NCI-H2196 (cell line): ENCODE results near the gene CD68.

Source experiments
- DNase-seq: peaks from one replicate; lab custom pipeline; 2025; ENCODE audit not compliant: unreplicated experiment; lab: John Stamatoyannopoulos, UW

Gene CD68

DNA sequence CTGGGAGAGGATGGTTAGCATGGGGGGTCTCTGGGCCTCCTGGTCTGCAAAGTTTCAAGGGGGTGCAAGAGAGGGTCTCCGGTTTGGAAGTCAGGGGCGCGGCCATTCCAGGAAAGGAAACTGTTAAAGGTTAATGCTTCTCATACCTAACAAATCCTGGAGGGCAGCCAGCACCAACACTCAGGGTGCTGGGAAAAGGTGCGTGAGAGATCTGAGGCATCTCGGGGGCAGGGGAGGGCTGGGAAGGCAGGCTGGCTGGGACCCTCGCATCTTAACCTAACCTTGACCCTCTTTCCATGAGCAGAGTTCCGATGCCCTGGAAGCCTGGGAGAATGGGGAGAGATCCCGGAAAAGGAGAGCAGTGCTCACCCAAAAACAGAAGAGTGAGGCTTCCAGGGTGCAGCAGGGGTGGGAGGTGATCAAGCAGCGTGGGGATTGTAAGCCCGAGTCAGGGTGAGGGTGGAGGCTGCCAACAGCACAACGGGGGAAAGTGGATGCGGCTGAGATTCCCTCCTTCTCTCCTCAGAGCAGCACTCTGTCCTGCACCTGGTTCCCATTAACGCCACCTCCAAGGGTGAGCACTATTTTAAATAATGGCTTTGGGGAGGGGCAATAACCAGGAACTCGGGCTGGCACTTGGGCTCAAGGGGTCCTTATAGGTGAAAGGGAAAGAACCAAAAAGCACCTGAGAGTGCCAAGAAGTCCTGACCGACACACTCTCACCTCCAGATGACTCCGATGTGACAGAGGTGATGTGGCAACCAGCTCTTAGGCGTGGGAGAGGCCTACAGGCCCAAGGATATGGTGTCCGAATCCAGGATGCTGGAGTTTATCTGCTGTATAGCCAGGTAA, 19.9 kb upstream of the CD68 start:
- DNase-seq, result no peak

DNA sequence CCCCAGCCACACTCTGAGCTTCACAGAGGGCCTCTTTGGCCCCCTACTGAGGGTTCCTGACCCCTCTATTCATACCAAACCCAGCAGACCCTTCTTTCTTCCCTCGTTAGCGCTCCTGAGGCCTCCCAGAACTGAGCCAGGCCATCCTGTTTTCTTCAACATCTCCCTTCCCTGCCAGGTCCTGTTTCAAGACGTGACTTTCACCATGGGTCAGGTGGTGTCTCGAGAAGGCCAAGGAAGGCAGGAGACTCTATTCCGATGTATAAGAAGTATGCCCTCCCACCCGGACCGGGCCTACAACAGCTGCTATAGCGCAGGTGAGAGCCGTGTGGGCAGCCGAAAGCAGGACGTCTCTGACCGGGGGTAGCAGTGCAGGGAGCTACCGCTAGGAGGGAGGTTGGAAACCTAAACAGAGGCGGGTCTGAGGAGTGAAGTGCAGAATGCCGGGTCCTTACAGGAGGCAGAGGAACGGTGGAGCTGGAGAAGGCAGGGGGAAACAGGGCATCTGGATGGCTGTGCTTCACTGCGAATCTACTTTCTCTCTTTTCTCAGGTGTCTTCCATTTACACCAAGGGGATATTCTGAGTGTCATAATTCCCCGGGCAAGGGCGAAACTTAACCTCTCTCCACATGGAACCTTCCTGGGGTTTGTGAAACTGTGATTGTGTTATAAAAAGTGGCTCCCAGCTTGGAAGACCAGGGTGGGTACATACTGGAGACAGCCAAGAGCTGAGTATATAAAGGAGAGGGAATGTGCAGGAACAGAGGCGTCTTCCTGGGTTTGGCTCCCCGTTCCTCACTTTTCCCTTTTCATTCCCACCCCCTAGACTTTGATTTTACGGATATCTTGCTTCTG, 19.0 kb upstream of the CD68 start:
- DNase-seq, result no peak

DNA sequence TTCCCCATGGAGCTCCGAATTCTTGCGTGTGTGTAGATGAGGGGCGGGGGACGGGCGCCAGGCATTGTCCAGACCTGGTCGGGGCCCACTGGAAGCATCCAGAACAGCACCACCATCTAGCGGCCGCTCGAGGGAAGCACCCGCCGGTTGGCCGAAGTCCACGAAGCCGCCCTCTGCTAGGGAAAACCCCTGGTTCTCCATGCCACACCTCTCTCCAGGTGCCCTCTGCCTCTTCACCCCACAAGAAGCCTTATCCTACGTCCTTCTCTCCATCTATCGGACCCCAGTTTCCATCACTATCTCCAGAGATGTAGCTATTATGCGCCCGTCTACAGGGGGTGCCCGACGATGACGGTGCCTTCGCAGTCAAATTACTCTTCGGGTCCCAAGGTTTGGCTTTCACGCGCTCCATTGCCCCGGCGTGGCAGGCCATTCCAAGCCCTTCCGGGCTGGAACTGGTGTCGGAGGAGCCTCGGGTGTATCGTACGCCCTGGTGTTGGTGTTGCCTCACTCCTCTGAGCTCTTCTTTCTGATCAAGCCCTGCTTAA, 18.3 kb upstream of the CD68 start:
- peak; percentile 69 for DNase-seq

DNA sequence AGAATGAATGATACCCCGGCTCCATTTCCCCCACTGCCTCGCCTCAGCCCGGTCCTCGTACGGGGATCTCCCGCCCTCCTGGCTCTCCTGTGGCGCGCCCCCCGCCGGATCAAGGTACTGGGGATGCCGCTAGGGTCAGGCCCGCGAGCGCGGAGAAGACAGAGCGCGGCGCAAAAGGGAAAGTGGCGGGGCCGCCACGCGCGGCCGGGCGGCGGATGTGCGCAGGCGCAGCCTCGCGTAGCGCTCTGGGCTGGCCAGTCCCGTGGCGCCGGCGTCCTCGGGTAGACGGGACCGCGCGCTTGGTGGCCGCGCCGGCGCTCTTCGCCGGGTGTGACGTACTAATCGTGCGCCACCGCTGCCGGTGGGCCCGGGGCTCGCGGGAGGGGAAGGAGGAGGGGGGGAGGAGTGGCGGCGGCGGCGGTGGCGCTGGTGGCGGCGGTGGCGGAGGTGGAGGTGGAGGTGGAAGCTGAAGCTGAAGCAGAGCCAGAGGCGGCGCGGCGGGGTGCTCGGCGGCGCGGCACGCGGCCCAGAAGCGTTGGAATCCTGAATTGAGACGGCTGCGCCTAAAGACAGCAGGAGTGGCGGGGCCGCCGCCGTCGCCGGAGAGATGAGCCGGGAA, 17.7 kb upstream of the CD68 start, which contains the start of gene SENP3:
Gene SENP3 (plus strand): TSS at position 331 of the 619 bp plus-strand sequence. CDS start 1,158 bp downstream, outside the sequence.
- peak; percentile 82 for DNase-seq

DNA sequence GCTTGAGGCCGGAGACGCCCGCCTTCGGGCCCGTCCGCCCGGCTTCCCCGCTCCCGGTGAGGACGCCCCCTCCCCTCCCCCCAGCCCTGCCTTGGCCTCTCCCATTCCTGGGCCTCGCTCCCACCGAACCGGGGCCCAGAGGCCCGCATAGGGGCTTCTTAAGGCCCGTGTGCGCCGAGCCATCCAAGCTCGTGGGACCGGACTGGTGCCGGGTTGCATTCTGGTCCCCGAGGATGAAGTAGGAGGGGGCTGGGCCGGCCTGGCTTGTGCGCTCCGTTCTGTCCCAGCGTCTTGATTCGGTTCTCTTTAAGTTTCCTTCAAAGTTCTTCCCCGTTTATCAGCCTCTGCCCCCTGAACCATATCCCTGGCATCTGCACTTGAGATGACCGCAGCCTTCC, 17.2 kb upstream of the CD68 start:
- no peak for DNase-seq

DNA sequence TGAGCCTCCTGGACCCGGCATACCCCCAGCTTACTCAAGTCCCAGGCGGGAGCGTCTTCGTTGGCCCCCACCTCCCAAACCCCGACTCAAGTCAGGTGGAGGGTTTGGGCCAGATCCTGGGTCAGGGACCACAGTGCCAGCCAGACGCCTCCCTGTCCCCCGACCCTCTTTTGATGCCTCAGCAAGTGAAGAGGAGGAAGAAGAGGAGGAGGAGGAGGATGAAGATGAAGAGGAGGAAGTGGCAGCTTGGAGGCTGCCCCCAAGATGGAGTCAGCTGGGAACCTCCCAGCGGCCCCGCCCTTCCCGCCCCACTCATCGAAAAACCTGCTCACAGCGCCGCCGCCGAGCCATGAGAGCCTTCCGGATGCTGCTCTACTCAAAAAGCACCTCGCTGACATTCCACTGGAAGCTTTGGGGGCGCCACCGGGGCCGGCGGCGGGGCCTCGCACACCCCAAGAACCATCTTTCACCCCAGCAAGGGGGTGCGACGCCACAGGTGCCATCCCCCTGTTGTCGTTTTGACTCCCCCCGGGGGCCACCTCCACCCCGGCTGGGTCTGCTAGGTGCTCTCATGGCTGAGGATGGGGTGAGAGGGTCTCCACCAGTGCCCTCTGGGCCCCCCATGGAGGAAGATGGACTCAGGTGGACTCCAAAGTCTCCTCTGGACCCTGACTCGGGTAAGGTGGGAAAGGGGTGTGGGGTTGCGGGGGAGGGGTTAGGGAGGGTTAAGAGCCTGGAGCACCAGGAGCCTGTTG, 16.1 kb upstream of the CD68 start:
- no peak for DNase-seq

DNA sequence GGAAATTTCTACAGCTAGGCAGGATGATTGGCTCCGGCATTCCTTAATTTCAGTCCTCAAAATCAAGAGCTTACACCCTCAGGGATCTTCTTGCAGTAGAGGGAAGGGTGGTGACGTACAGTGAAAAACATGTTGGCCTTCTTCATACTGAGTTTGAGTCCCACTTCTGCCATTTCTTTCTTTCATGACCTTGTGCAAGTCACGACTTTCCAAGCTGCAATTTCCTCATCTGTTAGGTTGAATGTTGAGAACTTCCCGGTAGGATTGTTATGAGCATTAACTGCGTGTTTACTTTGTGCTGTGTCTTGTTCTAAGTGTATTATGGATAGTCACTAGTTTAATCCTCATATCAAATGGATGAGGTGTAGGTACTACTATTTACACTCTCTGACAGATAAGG, 9.9 kb upstream of the CD68 start:
- DNase-seq, result no peak

DNA sequence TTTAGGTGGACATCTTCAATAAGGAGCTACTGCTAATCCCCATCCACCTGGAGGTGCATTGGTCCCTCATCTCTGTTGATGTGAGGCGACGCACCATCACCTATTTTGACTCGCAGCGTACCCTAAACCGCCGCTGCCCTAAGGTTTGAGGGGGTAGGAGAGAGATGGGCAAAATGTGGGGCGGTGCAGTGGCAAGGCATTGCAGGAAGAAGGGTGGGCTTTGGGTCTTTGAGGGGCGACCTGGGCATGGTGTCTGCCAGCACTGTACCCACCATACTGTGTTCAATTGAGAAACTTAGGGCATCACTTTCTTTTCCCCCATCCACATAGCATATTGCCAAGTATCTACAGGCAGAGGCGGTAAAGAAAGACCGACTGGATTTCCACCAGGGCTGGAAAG, 9.1 kb upstream of the CD68 start:
- DNase-seq, result no peak

DNA sequence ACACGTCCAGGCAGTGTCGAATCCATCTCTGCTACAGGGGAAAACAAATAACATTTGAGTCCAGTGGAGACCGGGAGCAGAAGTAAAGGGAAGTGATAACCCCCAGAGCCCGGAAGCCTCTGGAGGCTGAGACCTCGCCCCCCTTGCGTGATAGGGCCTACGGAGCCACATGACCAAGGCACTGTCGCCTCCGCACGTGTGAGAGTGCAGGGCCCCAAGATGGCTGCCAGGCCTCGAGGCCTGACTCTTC, 7.2 kb upstream of the CD68 start:
- DNase-seq, result no peak

DNA sequence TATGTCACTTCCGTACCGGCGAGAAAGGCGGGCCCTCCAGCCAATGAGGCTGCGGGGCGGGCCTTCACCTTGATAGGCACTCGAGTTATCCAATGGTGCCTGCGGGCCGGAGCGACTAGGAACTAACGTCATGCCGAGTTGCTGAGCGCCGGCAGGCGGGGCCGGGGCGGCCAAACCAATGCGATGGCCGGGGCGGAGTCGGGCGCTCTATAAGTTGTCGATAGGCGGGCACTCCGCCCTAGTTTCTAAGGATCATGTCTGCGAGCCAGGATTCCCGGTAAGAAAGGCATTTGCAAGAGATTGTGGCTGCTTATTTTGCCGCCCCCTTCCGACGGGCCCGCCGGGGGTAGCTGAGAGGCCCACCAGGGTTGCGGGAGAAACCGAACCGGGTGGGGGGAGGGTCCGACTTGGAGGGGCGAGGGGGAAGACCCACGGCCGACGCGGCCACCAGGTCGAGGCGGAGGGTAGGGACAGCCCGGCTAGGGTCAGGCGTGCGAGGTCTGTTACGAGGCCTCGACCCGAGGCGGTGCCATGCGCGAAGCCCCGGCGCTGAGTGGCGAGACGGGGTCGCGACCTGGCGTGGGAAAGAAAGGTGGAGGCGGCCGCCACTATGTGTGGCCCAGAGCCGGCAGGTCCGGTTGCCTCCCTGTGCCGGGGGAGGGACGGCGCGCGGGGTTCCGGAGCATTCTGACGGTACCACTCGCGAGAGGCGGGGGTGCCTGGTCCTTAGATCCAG, 6.7 kb upstream of the CD68 start:
- DNase-seq, result peak; percentile 91

DNA sequence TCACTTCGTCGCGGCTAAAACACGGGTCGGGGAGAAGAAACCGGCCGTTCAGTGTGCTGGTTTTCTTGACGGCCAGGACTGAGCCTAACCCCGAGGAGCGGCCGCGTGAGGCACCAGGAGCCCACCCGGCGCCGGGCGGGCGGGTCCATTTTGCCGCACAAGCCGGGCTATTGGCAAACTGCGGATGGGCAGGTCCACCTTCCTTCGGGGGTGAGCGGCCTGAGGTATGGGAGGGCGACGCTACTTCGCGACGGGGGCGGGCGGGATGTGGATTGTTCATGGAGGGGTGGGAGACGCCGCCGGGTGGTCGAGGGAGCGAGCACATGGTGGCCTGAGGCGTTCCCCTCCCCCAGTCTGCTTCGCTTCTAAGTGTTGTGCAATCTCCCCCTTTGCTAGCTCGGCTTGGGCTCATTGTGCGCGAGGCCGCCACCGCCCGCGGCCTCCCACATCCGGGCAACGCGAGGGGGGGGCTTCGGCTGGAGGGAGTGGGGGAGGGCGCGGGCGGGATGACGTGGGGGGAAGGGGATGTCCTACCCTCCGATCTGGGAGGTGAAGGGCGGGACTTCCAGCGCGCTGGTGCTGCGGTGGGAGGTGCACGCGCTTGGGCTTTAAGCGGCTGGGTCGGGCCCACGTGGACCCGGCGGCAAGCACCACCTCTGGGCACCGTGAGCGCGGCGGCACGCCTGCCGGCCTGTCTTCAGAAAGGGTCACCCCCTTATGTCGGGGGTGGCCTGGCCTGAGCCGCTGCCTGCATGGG, 5.9 kb upstream of the CD68 start:
- DNase-seq, result peak; percentile 79

DNA sequence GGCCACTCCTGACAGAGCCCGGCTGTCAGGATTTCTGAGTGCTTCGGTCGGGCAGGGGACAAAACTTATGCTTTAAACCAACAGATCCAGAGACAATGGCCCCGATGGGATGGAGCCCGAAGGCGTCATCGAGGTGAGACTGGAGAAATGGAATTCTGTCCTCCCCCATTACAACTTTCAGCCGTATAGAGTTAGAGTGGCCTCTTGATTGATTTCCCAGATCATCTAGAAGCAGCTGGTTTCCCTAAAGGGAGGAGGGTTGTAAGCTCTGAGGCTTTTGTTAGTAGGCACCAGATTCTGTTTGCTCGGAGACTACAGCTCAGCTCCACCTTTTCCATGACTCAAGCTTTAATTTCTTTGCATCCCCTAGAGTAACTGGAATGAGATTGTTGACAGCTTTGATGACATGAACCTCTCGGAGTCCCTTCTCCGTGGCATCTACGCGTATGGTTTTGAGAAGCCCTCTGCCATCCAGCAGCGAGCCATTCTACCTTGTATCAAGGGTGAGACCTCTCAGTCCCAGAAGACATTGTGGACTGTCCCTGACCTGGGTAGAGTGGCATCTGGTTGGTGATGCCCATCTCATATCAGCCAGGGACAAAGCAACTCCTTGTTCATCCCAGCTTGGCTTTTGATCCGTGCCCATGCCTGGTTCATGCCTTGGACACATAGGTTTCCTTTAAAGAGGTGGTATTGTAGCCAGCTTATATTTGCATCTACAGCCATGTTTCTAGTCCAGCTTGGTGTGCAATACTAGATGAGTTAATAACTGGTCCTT, 5.1 kb upstream of the CD68 start:
- DNase-seq, result no peak

DNA sequence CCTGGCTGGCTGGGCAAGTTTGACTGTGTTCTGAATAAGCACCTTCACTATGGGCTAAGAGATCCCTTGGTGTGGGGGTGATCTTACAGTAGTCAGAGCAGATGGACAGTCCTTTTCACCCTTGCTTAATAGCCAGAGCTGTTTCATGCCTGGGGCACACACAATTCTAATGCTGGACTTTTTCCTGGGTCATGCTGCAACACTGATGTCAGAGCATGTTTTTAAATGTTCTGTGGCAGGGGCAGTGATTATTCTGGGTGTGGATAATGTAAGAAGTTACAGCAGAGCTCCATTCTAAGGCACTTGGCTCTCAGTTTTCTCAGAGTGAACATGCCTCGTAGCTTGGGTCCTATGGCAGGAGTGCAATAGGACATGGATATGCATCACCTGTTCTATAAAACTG, 4.0 kb upstream of the CD68 start:
- no peak for DNase-seq

DNA sequence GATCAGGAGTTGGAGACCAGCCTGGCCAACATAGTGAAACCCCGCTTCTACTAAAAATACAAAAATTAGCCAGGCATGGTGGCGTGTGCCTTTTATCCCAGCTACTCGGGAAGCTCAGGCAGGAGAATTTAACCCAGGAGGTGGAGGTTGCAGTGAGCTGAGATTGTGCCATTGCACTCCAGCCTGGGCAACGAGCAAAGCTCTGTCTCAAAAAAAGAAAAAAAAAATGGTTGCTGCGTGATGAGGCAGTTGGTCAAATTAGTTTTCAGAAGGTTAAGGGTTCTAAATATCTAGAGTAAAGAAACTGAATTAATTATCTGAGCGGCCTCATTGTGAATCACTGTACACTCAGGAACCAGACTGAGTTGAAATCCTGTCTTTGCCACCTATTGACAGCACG, 3.5 kb upstream of the CD68 start:
- DNase-seq, result no peak

DNA sequence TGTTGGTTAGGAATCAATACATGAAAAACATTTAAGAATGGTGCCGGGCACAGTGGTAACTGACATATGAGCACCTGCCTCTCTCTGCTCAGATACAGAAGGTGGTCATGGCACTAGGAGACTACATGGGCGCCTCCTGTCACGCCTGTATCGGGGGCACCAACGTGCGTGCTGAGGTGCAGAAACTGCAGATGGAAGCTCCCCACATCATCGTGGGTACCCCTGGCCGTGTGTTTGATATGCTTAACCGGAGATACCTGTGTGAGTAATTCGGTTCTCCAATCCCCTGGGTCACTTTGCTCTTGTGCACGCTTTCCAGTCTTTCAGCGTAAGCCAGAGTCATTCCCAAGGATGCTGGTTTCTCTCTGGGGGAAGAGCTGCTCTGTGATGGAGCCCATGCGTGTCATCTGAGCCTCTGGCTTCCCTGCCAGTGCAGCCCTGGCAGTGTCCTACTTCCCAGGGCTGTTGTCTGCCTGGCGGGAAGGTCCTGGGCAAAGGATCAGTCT, 3.0 kb upstream of the CD68 start:
- DNase-seq, result no peak

DNA sequence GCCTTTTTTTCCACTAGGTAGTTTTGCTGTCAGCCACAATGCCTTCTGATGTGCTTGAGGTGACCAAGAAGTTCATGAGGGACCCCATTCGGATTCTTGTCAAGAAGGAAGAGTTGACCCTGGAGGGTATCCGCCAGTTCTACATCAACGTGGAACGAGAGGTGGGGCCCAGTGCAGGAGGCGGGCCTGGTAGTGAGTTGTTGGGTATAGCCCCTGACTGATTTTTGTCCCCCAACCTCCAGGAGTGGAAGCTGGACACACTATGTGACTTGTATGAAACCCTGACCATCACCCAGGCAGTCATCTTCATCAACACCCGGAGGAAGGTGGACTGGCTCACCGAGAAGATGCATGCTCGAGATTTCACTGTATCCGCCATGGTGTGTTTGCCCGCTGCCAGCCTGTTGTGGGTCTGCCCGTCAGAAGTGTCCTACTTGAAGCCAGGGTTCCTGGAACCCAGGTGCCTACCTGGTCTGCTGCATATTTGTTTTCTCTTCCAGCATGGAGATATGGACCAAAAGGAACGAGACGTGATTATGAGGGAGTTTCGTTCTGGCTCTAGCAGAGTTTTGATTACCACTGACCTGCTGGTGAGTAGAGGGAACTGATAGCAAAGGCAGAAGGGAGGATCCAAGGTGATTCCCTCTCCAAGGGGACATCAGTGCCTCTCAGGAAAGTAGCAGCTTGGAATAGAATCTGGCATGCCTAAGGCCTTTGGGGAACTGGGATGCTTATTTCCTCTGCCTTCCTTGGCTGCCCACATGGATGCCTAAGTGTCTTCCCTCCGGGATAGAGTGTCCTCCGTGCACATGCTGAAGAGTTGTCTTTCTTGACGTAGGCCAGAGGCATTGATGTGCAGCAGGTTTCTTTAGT, 1.9 kb upstream of the CD68 start:
- DNase-seq, result no peak

DNA sequence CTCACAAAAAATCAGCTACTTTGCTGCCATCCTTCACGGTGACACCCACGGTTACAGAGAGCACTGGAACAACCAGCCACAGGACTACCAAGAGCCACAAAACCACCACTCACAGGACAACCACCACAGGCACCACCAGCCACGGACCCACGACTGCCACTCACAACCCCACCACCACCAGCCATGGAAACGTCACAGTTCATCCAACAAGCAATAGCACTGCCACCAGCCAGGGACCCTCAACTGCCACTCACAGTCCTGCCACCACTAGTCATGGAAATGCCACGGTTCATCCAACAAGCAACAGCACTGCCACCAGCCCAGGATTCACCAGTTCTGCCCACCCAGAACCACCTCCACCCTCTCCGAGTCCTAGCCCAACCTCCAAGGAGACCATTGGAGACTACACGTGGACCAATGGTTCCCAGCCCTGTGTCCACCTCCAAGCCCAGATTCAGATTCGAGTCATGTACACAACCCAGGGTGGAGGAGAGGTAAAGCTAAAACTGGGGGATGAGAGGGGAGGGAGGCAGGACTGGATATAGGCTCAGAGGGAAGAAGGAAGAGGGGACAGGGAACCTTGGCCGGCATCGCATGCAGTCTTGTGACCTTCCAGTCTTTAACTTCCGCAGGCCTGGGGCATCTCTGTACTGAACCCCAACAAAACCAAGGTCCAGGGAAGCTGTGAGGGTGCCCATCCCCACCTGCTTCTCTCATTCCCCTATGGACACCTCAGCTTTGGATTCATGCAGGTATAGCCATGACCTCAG, 581 bp downstream of the CD68 start:
- no peak for DNase-seq
